Rectal smooth muscle tissue (tissue), 1 donor: Measurements from ENCODE around the gene PITX1.

Source experiments
- H3K27ac ChIP-seq: one replicate; pipeline ENCODE4 v1.7.0; 2013; ENCODE audit warnings: low read depth, low read length, inconsistent platforms
- H3K27me3 ChIP-seq: one replicate; pipeline ENCODE4 v1.7.0; 2013; ENCODE audit warnings: low read length; ENCODE audit not compliant: control insufficient read depth, insufficient read depth
- H3K36me3 ChIP-seq: one replicate; pipeline ENCODE4 v1.7.0; 2013; ENCODE audit warnings: low read length; ENCODE audit not compliant: control insufficient read depth, insufficient read depth
- H3K4me1 ChIP-seq: one replicate; pipeline ENCODE4 v1.7.0; 2013; ENCODE audit warnings: low read length; ENCODE audit not compliant: control insufficient read depth, insufficient read depth
- H3K4me3 ChIP-seq: one replicate; pipeline ENCODE4 v1.7.0; 2013; ENCODE audit warnings: low read length
- H3K9ac ChIP-seq: one replicate; pipeline ENCODE4 v1.7.0; 2013; ENCODE audit warnings: low read length

The PITX1 gene

GRCh38 chr5:135058331-135058732 lies 24.3 kb upstream of the PITX1 start:
- no peaks in the 10 kb centered on the region for H3K27me3 ChIP-seq
- no peak overlapping the region for H3K9ac ChIP-seq
- no peak overlapping the region for H3K4me3 ChIP-seq

GRCh38 chr5:135057233-135057632 lies 23.2 kb upstream of the PITX1 start:
- Histone ChIP-seq H3K4me3 (no peak overlapping the region), H3K36me3 (no peaks in the 10 kb centered on the region), H3K4me1 (no peaks in the 10 kb centered on the region), H3K9ac (no peak overlapping the region), H3K27me3 (no peaks in the 10 kb centered on the region), H3K27ac (no peak overlapping the region)

More at GRCh38 chr5:135058331-135058732, 24.3 kb upstream of the PITX1 start:
- no peaks in the 10 kb centered on the region for H3K36me3 ChIP-seq
- no peaks in the 10 kb centered on the region for H3K4me1 ChIP-seq
- H3K27ac ChIP-seq: no peak overlapping the region

- H3K27ac ChIP-seq: no peak overlapping the region
- H3K4me3 ChIP-seq: no peak overlapping the region
- H3K36me3 ChIP-seq: no peaks in the 10 kb centered on the region
- no peak overlapping the region for H3K9ac ChIP-seq
- no peaks in the 10 kb centered on the region for H3K4me1 ChIP-seq
- H3K27me3 ChIP-seq: no peaks in the 10 kb centered on the region
These were observed 22.4 kb upstream of the PITX1 start for GRCh38 chr5:135056316-135057030.

GRCh38 chr5:135055396-135055795 lies 21.4 kb upstream of the PITX1 start:
- Histone ChIP-seq H3K9ac (no peak overlapping the region), H3K36me3 (no peaks in the 10 kb centered on the region), H3K4me1 (no peaks in the 10 kb centered on the region), H3K4me3 (no peak overlapping the region), H3K27ac (no peak overlapping the region), H3K27me3 (peaks cover 6% of the 10 kb centered on the region)

- no peak overlapping the region for H3K9ac ChIP-seq
- no peak overlapping the region for H3K27ac ChIP-seq
- no peaks in the 10 kb centered on the region for H3K36me3 ChIP-seq
- H3K4me1 ChIP-seq: no peaks in the 10 kb centered on the region
- peaks cover 10% of the 10 kb centered on the region for H3K27me3 ChIP-seq
- H3K4me3 ChIP-seq: no peak overlapping the region
These were observed 20.5 kb upstream of the PITX1 start for GRCh38 chr5:135054546-135054945.

- Histone ChIP-seq H3K27me3 (peaks cover 10% of the 10 kb centered on the region), H3K27ac (no peak overlapping the region), H3K9ac (no peak overlapping the region), H3K4me1 (no peaks in the 10 kb centered on the region), H3K36me3 (no peaks in the 10 kb centered on the region), H3K4me3 (no peak overlapping the region)
These were observed 20.0 kb upstream of the PITX1 start for GRCh38 chr5:135053989-135054388.

GRCh38 chr5:135053278-135053677 lies 19.2 kb upstream of the PITX1 start:
- peaks cover 10% of the 10 kb centered on the region for H3K27me3 ChIP-seq
- H3K27ac ChIP-seq: no peak overlapping the region
- H3K4me1 ChIP-seq: no peaks in the 10 kb centered on the region
- no peaks in the 10 kb centered on the region for H3K36me3 ChIP-seq
- H3K9ac ChIP-seq: no peak overlapping the region
- no peak overlapping the region for H3K4me3 ChIP-seq

- H3K27ac ChIP-seq: no peak overlapping the region
These were observed 18.6 kb upstream of the PITX1 start for GRCh38 chr5:135052511-135053145.

GRCh38 chr5:135051872-135052271 lies 17.8 kb upstream of the PITX1 start:
- Histone ChIP-seq H3K9ac (no peak overlapping the region), H3K27ac (no peak overlapping the region), H3K27me3 (peaks cover 12% of the 10 kb centered on the region), H3K36me3 (no peaks in the 10 kb centered on the region), H3K4me1 (no peaks in the 10 kb centered on the region), H3K4me3 (no peak overlapping the region)

More at GRCh38 chr5:135052511-135053145, 18.6 kb upstream of the PITX1 start:
- Histone ChIP-seq H3K4me3 (no peak overlapping the region), H3K36me3 (no peaks in the 10 kb centered on the region), H3K9ac (no peak overlapping the region), H3K27me3 (peaks cover 12% of the 10 kb centered on the region), H3K4me1 (no peaks in the 10 kb centered on the region)

GRCh38 chr5:135051399-135051798 lies 17.4 kb upstream of the PITX1 start:
- no peak overlapping the region for H3K27ac ChIP-seq
- no peaks in the 10 kb centered on the region for H3K4me1 ChIP-seq
- H3K27me3 ChIP-seq: peaks cover 15% of the 10 kb centered on the region
- no peaks in the 10 kb centered on the region for H3K36me3 ChIP-seq
- H3K4me3 ChIP-seq: no peak overlapping the region
- no peak overlapping the region for H3K9ac ChIP-seq

GRCh38 chr5:135050244-135050767 lies 16.3 kb upstream of the PITX1 start:
- H3K4me1 ChIP-seq: no peaks in the 10 kb centered on the region
- H3K9ac ChIP-seq: no peak overlapping the region
- H3K27me3 ChIP-seq: peaks cover 17% of the 10 kb centered on the region
- H3K27ac ChIP-seq: no peak overlapping the region
- no peak overlapping the region for H3K4me3 ChIP-seq
- H3K36me3 ChIP-seq: no peaks in the 10 kb centered on the region

- Histone ChIP-seq H3K4me1 (no peaks in the 10 kb centered on the region), H3K27me3 (peaks cover 19% of the 10 kb centered on the region), H3K4me3 (no peak overlapping the region), H3K36me3 (no peaks in the 10 kb centered on the region), H3K27ac (no peak overlapping the region), H3K9ac (no peak overlapping the region)
These were observed 14.9 kb upstream of the PITX1 start for GRCh38 chr5:135048930-135049329.

- no peak overlapping the region for H3K9ac ChIP-seq
- H3K27ac ChIP-seq: no peak overlapping the region
- no peak overlapping the region for H3K4me3 ChIP-seq
- H3K4me1 ChIP-seq: no peaks in the 10 kb centered on the region
- H3K27me3 ChIP-seq: peaks cover 19% of the 10 kb centered on the region
- no peaks in the 10 kb centered on the region for H3K36me3 ChIP-seq
These were observed 14.3 kb upstream of the PITX1 start for GRCh38 chr5:135048286-135048685.
